GM12874 (cell line): ENCODE results near the gene MAML1.

ENCODE experiments used
- TF ChIP-seq, protein P1 (sequence below): IDR thresholded peaks from 2 replicates; pipeline ENCODE4 v1.5.1; 2011; ENCODE audit warnings: low read depth, mild to moderate bottlenecking, control low read depth, low read length, moderate library complexity; ENCODE audit not compliant: insufficient read depth

The MAML1 gene

DNA sequence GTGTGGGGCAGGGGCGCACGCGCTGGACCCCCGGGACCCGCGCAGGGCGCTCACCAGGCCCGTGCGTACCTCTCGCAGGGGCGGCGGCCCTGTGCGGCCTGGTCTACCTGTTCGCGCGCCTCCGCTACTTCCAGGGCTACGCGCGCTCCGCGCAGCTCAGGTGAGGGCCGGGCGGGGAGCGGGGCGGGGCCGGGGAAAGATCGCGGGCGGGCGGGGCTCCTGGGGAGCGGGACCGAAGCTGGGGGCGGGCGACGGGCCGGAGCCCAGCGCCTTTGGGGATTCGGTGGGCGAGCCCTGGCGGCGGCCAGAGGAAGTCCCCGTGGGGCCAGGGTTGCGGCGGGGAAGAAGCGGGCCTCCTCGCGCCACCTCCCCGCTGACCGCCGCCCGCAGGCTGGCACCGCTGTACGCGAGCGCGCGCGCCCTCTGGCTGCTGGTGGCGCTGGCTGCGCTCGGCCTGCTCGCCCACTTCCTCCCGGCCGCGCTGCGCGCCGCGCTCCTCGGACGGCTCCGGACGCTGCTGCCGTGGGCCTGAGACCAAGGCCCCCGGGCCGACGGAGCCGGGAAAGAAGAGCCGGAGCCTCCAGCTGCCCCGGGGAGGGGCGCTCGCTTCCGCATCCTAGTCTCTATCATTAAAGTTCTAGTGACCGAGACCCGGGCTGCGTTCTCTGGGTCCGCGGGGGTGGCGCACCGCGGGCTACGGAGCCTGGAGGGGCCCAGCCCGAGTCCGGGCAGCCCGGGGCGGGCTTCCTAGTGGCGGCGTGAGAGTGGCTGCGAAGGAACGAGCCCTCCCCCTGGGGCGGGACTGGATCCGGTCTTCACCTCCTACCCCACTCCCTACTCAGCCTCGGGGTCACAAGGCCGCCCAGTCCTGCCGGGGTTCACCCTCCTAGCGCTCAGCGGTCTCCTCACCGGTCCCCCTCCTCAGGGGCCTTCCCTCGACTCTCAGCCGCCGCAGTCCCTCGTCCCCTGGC, 63.5 kb downstream of the MAML1 start:
- TF ChIP-seq, protein P1, sequence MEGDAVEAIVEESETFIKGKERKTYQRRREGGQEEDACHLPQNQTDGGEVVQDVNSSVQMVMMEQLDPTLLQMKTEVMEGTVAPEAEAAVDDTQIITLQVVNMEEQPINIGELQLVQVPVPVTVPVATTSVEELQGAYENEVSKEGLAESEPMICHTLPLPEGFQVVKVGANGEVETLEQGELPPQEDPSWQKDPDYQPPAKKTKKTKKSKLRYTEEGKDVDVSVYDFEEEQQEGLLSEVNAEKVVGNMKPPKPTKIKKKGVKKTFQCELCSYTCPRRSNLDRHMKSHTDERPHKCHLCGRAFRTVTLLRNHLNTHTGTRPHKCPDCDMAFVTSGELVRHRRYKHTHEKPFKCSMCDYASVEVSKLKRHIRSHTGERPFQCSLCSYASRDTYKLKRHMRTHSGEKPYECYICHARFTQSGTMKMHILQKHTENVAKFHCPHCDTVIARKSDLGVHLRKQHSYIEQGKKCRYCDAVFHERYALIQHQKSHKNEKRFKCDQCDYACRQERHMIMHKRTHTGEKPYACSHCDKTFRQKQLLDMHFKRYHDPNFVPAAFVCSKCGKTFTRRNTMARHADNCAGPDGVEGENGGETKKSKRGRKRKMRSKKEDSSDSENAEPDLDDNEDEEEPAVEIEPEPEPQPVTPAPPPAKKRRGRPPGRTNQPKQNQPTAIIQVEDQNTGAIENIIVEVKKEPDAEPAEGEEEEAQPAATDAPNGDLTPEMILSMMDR, result peak; percentile 76

DNA sequence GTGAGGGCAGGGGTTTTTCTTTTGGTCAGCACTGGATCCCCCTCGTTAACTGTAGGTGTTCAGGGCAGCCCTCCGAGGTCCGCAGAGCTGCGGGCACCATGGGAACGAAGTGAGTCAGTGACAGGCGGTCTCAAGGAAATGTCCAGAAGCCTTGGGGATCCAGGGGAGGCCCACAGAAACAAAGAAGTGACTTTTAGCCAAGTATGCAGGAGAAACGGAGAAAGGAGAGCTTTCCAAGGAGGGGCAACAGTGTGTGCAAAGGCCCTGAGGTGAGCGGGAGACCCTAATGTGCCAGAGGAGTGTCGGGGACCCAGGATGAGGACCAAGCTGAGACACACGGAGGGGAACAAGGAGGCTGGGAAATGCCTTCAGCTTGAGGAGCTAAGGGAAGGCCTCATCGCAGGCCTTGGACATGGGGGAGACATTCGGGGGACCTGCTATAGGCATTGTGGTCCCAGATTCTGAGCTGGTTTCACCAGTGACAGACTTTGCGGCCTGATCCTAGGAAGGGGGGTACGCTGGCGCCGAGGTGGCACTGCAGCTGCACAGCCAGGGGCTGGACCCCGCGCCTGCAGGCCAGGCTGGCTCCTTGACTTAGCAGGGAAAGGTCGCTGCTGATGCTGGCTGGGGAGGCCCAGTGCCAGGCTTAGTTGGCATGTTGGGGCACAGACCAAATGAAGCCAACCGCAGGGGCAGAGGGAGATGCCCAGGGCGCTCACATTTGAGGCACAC, 64.4 kb downstream of the MAML1 start:
- TF ChIP-seq, protein P1, result no peak

DNA sequence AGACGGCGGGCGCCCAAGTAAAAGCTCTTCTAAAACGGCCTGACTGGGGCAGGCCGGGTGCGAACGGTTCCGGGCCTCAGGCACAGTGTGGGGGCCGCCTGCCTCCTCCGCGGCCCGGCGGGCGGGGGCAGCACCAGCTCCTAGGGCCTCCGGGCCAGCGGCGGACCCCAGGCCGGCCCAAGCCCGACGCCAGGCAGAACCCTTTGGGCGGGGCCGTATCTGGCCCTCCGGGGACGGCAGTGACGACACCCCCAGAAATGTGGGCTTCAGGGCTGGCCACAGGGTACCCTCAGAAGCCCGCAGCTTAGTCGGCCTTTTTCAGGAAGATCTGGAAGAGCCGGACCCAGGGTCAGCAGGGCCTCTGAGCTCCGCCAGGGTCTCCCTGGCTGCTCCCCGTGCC, 65.1 kb downstream of the MAML1 start:
- TF ChIP-seq, protein P1, result no peak

DNA sequence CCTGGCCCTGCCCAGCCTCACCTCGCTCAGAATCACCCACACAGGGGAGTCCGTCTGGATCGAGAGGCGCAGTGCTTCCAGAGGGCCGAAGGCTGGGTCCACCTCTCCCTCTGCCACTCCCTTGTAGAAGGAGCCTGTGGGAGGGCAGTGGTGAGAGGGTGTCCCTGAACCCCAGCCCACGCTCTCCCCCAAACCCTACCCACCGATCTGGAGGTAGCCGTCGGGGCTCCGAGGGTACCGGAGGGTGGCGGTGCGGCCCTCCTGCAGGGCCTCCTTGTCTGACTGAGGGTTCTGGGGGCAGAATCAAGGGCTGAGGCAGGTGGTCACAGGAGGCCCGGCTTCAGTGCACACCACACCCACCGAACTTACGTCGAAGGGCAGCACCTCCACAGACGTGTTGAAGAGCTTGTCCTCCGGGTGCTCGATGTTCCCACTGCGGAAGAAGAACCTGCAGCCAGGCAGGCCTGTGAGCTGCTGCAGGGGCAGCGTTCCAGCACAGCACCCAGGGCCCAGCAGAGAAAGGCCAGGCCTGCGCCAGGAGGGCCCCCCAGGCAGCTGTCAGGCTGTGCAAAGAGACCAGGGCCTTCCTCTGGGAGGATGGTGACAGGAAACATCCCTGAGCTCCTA, 65.6 kb downstream of the MAML1 start:
- TF ChIP-seq, protein P1, result no peak

DNA sequence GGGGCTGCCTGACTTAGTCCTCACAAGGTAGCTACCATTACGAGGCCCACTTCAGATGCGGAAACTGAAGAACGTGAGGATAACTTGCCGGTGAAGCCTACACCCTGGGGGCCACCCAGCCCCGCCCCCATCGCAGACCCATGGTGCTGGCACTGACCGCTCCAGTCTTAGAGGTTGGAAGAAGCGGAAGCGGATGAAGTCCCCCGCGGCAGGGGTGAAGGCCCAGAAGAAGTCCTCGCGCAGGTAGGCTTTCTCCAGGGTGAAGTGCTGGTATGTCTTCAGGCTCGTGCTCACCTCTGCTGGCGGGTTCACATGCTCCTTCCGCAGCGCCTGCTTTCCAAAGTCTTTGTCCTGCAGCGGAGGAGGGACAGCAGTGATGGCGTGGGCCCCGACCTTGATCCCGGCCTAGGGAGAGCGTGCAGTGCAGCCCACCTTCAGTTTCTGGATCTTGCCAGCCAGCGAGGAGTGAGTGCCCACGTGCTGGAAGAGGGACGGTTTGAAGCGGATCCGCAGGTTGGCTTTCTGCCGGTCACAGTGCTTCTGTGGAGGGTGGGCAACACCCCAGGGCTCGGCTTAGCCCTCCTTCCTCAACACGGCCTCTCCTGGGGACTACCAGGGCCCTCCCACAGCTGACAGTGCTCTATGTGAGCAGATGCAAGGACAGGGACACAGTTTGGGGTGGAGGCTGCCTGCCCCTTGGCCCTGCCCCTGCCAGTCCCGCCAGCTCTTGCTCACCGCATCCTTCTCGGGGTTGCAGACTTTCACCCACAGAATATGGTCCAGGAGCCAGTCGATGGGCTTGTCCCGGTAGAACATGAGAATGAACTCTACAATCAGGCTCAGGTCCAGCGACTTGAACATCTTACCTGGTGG, 66.4 kb downstream of the MAML1 start:
- TF ChIP-seq, protein P1, result no peak

DNA sequence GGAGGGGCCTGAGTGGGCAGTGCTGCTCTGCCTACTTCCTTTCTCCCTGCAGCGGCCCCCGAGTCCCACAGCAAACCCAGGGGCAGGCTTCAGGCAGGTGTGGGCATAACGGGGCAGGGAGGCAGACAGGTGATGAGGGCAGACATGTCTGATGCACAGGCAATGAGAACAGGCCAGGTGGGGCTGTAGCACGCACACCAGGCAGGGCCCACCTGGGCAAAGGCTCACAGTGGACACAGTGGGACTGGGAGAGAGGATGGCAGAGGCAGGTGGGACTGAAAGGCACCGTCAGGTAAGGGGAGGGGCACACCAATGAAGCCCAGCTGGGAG, 67.0 kb downstream of the MAML1 start:
- TF ChIP-seq, protein P1, result no peak
